GM12874 (cell line): ENCODE measurements around the gene KNOP1.

Experiments
- CTCF ChIP-seq: IDR thresholded peaks from 2 replicates; pipeline ENCODE4 v1.5.1; 2011; ENCODE audit warnings: low read depth, mild to moderate bottlenecking, control low read depth, low read length, moderate library complexity; ENCODE audit not compliant: insufficient read depth

The KNOP1 gene

GRCh38 chr16:19705146-19705501 lies 12.9 kb downstream of the KNOP1 start:
- TF ChIP-seq CTCF = no peak

GRCh38 chr16:19704321-19705145 lies 13.5 kb downstream of the KNOP1 start:
- TF ChIP-seq CTCF = no peak

- no peak for TF ChIP-seq CTCF
Observed at GRCh38 chr16:19703172-19703889, 14.7 kb downstream of the KNOP1 start.

- TF ChIP-seq CTCF = no peak
Observed at GRCh38 chr16:19701091-19701490, 16.9 kb downstream of the KNOP1 start.

GRCh38 chr16:19700319-19700781 lies 17.7 kb downstream of the KNOP1 start:
- TF ChIP-seq CTCF = no peak

GRCh38 chr16:19699472-19699871 lies 18.6 kb downstream of the KNOP1 start:
- TF ChIP-seq CTCF = no peak
